H1 (cell line): Measurements from ENCODE around the gene ZNF669. TPM values are rescaled to one million over a fixed set of nuclear protein-coding genes. Genes with fewer than 3 reads are reported as not detected.

Experiments
- CTCF ChIA-PET: fragments of 300-600 bp; sonication (Branson Sonifier 250); formaldehyde crosslinking; loops from one replicate; lab custom pipeline; 2021; ENCODE audit not compliant: partially characterized antibody; lab: Charles Lee
- POLR2A ChIA-PET: fragments of 300-600 bp; sonication (Branson Sonifier 250); formaldehyde crosslinking; loops from one replicate; lab custom pipeline; 2021; ENCODE audit warnings: inconsistent platforms; ENCODE audit not compliant: partially characterized antibody; lab: Charles Lee
- DNase-seq, 2 experiments: peaks; one replicate each; pipeline versions ENCODE4 v3.0.0 to v3.0.0-alpha.2; 2010 to 2022; ENCODE audit warnings: low spot score in 2 of 2, low read depth in 1 of 2, mixed read lengths in 1 of 2
- FAIRE-seq: peaks from 2 replicates; lab custom pipeline; 2011; peaks lifted over from hg19 to GRCh38; lab: Jason Lieb, UNC
- H2AFZ ChIP-seq: 2 replicates; pipeline ENCODE4 v1.8.1; 2012; ENCODE audit warnings: low read length, inconsistent platforms
- H2AK5ac ChIP-seq: 2 replicates; pipeline ENCODE4 v1.6.1; 2013; ENCODE audit warnings: low read depth, low read length
- H2BK120ac ChIP-seq: replicated peaks from 2 replicates; pipeline ENCODE3; 2013; ENCODE audit warnings: low read depth, low read length, inconsistent platforms
- H2BK12ac ChIP-seq: 2 replicates; pipeline ENCODE4 v1.6.1; 2013; ENCODE audit warnings: low read depth, low read length
- H2BK15ac ChIP-seq: 2 replicates; pipeline ENCODE4 v1.6.1; 2013; ENCODE audit warnings: low read length
- H2BK20ac ChIP-seq: 2 replicates; pipeline ENCODE4 v1.6.1; 2013; ENCODE audit warnings: low read length
- H2BK5ac ChIP-seq: 2 replicates; pipeline ENCODE4 v1.6.1; 2013; ENCODE audit warnings: low read depth, low read length
- H3K14ac ChIP-seq: 2 replicates; pipeline ENCODE4 v1.6.1; 2013; ENCODE audit warnings: inconsistent platforms; ENCODE audit not compliant: insufficient read length
- H3K18ac ChIP-seq: 2 replicates; pipeline ENCODE4 v1.6.1; 2013; ENCODE audit warnings: low read length; ENCODE audit errors: extremely low read depth
- H3K23ac ChIP-seq: 2 replicates; pipeline ENCODE4 v1.6.1; 2013; ENCODE audit warnings: inconsistent platforms; ENCODE audit not compliant: insufficient read length
- H3K23me2 ChIP-seq: 2 replicates; pipeline ENCODE4 v1.6.1; 2013; ENCODE audit warnings: low read depth, low read length
- H3K27ac ChIP-seq: 2 replicates; pipeline ENCODE4 v1.6.1; 2011; ENCODE audit warnings: low read depth, low read length, inconsistent platforms
- H3K27me3 ChIP-seq, 4 experiments: replicated peaks in 1 of 4; 1 replicate in 1 of 4; 2 replicates in 3 of 4; pipeline versions ENCODE4 v1.6.1 to v1.8.1; 2011 to 2013; ENCODE audit warnings: low read length in 3 of 4, mild to moderate bottlenecking in 3 of 4, inconsistent platforms in 2 of 4, mixed read lengths in 2 of 4, moderate library complexity in 1 of 4; ENCODE audit not compliant: control insufficient read depth in 3 of 4, insufficient read depth in 3 of 4; ENCODE audit errors: extremely low read depth in 1 of 4
- H3K36me3 ChIP-seq, 4 experiments: 2 replicates each; pipeline versions ENCODE4 v1.6.1 to v1.8.1; 2011 to 2013; ENCODE audit warnings: mild to moderate bottlenecking in 4 of 4, low read length in 3 of 4, moderate library complexity in 2 of 4, control low read depth in 1 of 4, inconsistent platforms in 1 of 4; ENCODE audit not compliant: insufficient read depth in 4 of 4, control insufficient read depth in 2 of 4
- H3K4ac ChIP-seq: replicated peaks from 2 replicates; pipeline ENCODE3; 2013; ENCODE audit warnings: low read length, low read depth, mixed read lengths, inconsistent platforms; ENCODE audit not compliant: insufficient read length
- H3K4me1 ChIP-seq, 4 experiments: replicated peaks in 1 of 4; 1 replicate in 1 of 4; 2 replicates in 3 of 4; pipeline versions ENCODE4 v1.6.1 to v1.8.1; 2011 to 2013; ENCODE audit warnings: low read length in 3 of 4, inconsistent platforms in 2 of 4, mixed read lengths in 1 of 4; ENCODE audit not compliant: insufficient read depth in 4 of 4, control insufficient read depth in 3 of 4
- H3K4me2 ChIP-seq, 2 experiments: 2 replicates each; pipeline versions ENCODE4 v1.6.1 to v1.8.1; 2011 to 2013; ENCODE audit warnings: low read depth in 2 of 2, low read length in 2 of 2, control low read depth in 1 of 2, inconsistent platforms in 1 of 2, mild to moderate bottlenecking in 1 of 2; ENCODE audit not compliant: insufficient read depth in 1 of 2
- H3K4me3 ChIP-seq, 4 experiments: fragments of 200-600, 300-600 bp in 1 of 4; sonication (generic), shearing (Covaris generic), sonication (Bioruptor Twin) in 1 of 4; 2 replicates each; pipeline versions ENCODE4 v1.5.1 to v1.8.1; 2011 to 2016; ENCODE audit warnings: low read length in 4 of 4, low read depth in 3 of 4, control low read depth in 2 of 4, inconsistent platforms in 2 of 4, mild to moderate bottlenecking in 2 of 4, mixed read lengths in 1 of 4, moderate library complexity in 1 of 4; ENCODE audit not compliant: insufficient read depth in 2 of 4; ENCODE audit errors: extremely low read depth in 1 of 4
- H3K56ac ChIP-seq: replicated peaks from 2 replicates; pipeline ENCODE3; 2013; ENCODE audit warnings: low read depth, mild to moderate bottlenecking, mixed read lengths, low read length, inconsistent platforms; ENCODE audit not compliant: insufficient read length
- H3K79me1 ChIP-seq: 2 replicates; pipeline ENCODE4 v1.6.1; 2013; ENCODE audit warnings: low read depth, low read length, control low read depth
- H3K79me2 ChIP-seq, 2 experiments: 2 replicates each; pipeline versions ENCODE4 v1.6.1 to v1.8.1; 2012 to 2013; ENCODE audit warnings: low read length in 2 of 2, mild to moderate bottlenecking in 2 of 2, inconsistent platforms in 1 of 2; ENCODE audit not compliant: insufficient read depth in 2 of 2, control insufficient read depth in 1 of 2
- H3K9ac ChIP-seq, 4 experiments: replicated peaks in 1 of 4; 1 replicate in 1 of 4; 2 replicates in 3 of 4; pipeline versions ENCODE4 v1.6.1 to v1.8.1; 2011 to 2013; ENCODE audit warnings: low read depth in 3 of 4, low read length in 3 of 4, control low read depth in 2 of 4, mild to moderate bottlenecking in 2 of 4, moderate library complexity in 2 of 4, inconsistent platforms in 1 of 4; ENCODE audit errors: extremely low read depth in 1 of 4
- H3K9me3 ChIP-seq, 2 experiments: 2 replicates each; pipeline versions ENCODE4 v1.6.1 to v1.8.1; 2012 to 2013; ENCODE audit warnings: mild to moderate bottlenecking in 2 of 2, moderate library complexity in 2 of 2, control low read depth in 1 of 2, inconsistent platforms in 1 of 2, low read depth in 1 of 2, low read length in 1 of 2, mixed read lengths in 1 of 2; ENCODE audit not compliant: insufficient read depth in 2 of 2
- H4K20me1 ChIP-seq, 2 experiments: replicated peaks in 1 of 2; 2 replicates each; pipeline versions ENCODE3 to v1.8.1; 2011 to 2013; ENCODE audit warnings: inconsistent platforms in 2 of 2, low read length in 2 of 2, mild to moderate bottlenecking in 1 of 2; ENCODE audit not compliant: insufficient read depth in 2 of 2, control insufficient read depth in 1 of 2
- H4K5ac ChIP-seq: 2 replicates; pipeline ENCODE4 v1.6.1; 2013; ENCODE audit warnings: low read length, low read depth, mixed read lengths, inconsistent platforms; ENCODE audit not compliant: insufficient read length
- H4K8ac ChIP-seq: 2 replicates; pipeline ENCODE4 v1.8.0; 2013; ENCODE audit warnings: mild to moderate bottlenecking, moderate library complexity, low read length, inconsistent platforms; ENCODE audit not compliant: insufficient read depth; ENCODE audit errors: extremely low read depth
- H4K91ac ChIP-seq: replicated peaks from 2 replicates; pipeline ENCODE3; 2013; ENCODE audit warnings: low read length, mixed read lengths, inconsistent platforms; ENCODE audit not compliant: insufficient read length
- CTCF ChIP-seq, 3 experiments: IDR thresholded peaks; 1 replicate in 2 of 3; 2 replicates in 1 of 3; pipeline versions ENCODE4 v1.5.1 to v1.6.1; 2011; ENCODE audit warnings: low read length in 3 of 3, mild to moderate bottlenecking in 3 of 3, inconsistent platforms in 2 of 3, low read depth in 1 of 3, moderate library complexity in 1 of 3; ENCODE audit not compliant: insufficient read depth in 1 of 3; ENCODE audit errors: control extremely low read depth in 1 of 3
- GTF2F1 ChIP-seq: IDR thresholded peaks from 2 replicates; pipeline ENCODE4 v1.6.1; 2012; ENCODE audit warnings: low read depth, low read length, improper control_type of control experiment, borderline replicate concordance
- HDAC6 ChIP-seq: IDR thresholded peaks from one replicate; pipeline ENCODE4 v1.7.1; 2012; ENCODE audit warnings: low read depth, mild to moderate bottlenecking, inconsistent platforms, low read length, moderate library complexity
- SUZ12 ChIP-seq: fragments of 200-600 bp; sonication (generic); IDR thresholded peaks from 2 replicates; pipeline ENCODE4 v1.6.1; 2012; ENCODE audit warnings: mild to moderate bottlenecking, inconsistent platforms, low read length, moderate library complexity, mixed read lengths
- ZNF274 ChIP-seq: IDR thresholded peaks from 2 replicates; pipeline ENCODE4 v1.7.0; 2012; ENCODE audit warnings: low read length, borderline replicate concordance; ENCODE audit errors: extremely low read depth
- WGBS, 2 experiments: shearing (Covaris generic) in 1 of 2; methylation state at CpG; one replicate each; pipeline versions ENCODE4 v1.1.6 to v1.1.7; 2013 to 2015; ENCODE audit warnings: low lambda C conversion rate in 2 of 2, mixed read lengths in 2 of 2, inconsistent platforms in 1 of 2, low coverage in 1 of 2, missing lambda C conversion rate in 1 of 2; ENCODE audit not compliant: insufficient replicate concordance in 2 of 2, insufficient coverage in 1 of 2, insufficient read length in 1 of 2; ENCODE audit errors: extremely low coverage in 1 of 2, missing lambda C conversion rate in 1 of 2; 5-methylcytosine and 5-hydroxymethylcytosine counted together
- polyA plus RNA-seq, 7 experiments: library from polyadenylated mRNA; depleted of rRNA in 3 of 7; stranded (reverse) in 5 of 7; unstranded in 2 of 7; fragments of >200 nt in 5 of 7; fragments of 200-250 nt in 2 of 7; gene quantifications; 1 replicate in 5 of 7; 2 replicates in 1 of 7; 4 replicates in 1 of 7; pipeline versions ENCODE4 v1.2.1 to v1.2.3, GENCODE V29; 2011 to 2013; ENCODE audit warnings: missing spikeins in 2 of 7, mixed read lengths in 2 of 7
- total RNA-seq: library from RNA; stranded (reverse); fragmentation: NEBNext Ultra II Directional; extraction: Animal tissue kit (Norgen Biotek cat#: 25700); gene quantifications from 2 replicates; pipeline ENCODE4 v1.2.1, GENCODE V29; 2021

The ZNF669 gene
- total and polyA plus RNA-seq, 2 of the 8 experiments (the other 6 are each of a cell fraction or from before 2014, with no cell fraction given) = 4.8 to 20.3 TPM

GRCh38 chr1:247089616-247090375 is 14.4 kb downstream of the ZNF669 start:
- Histone ChIP-seq H3K23me2 (no peaks in the 10 kb centered on the region), H2AK5ac (no peak overlapping the region), H3K79me1 (no peaks in the 10 kb centered on the region), H3K4me2 (no peak overlapping the region), H4K20me1 (no peaks in the 10 kb centered on the region), H2BK15ac (no peak overlapping the region), H3K79me2 (no peaks in the 10 kb centered on the region), H3K18ac (no peak overlapping the region; the same call in 1 of the 2 replicates), H4K91ac (no peak overlapping the region), H3K14ac (no peak overlapping the region), H3K4me1 (peaks cover 0 to 6% (median 0%) of the 10 kb centered on the region in 4 experiments; a peak in 2 of 7 replicates), H4K5ac (no peak overlapping the region), H3K9me3 (no peaks in the 10 kb centered on the region), H2BK120ac (no peak overlapping the region), H2BK20ac (no peak overlapping the region; the same call in 1 of the 2 replicates), H3K56ac (no peak overlapping the region), H3K23ac (no peak overlapping the region), H2BK5ac (0 out of 2 replicates have a peak overlapping the region, but pooled peaks have one; percentile 13), H4K8ac (peak overlapping the region; percentile 88), H3K27me3 (no peaks in the 10 kb centered on the region), H3K4ac (peak overlapping the region; percentile 53), H2BK12ac (no peak overlapping the region), H2AFZ (no peak overlapping the region), H3K4me3 (no peak overlapping the region), H3K36me3 (no peaks in the 10 kb centered on the region), H3K27ac (no peak overlapping the region), H3K9ac (no peak overlapping the region)
- no peak for TF ChIP-seq ZNF274
- no peak for TF ChIP-seq GTF2F1
- TF ChIP-seq SUZ12 = no peak
- no peak for TF ChIP-seq CTCF (IDR thresholded peaks at IDR 0.05; ENCODE audit: control extremely low read depth in 1 of 3, insufficient read depth in 1 of 3, low read depth in 1 of 3, low read length in 3 of 3)
- no peak for TF ChIP-seq HDAC6
- FAIRE-seq (no peak), DNase-seq (no peak)
- POLR2A ChIA-PET = interaction anchor here (1.8 kb wide), 1 partner anchor 11 kb away, joined by 11 read pairs; the partner anchor contains the start of gene ZNF670
- WGBS, 2 experiments = 86% methylated on average over 17 of the region's 17 CpGs; no CpG with 5 or more reads in 1 of the 2 experiments
- CTCF ChIA-PET = interaction anchor here (0.6 to 0.8 kb wide), 2 partner anchors 21 to 83 kb away, joined by 3 read pairs; no protein-coding TSS in a partner anchor
